Muscle of leg (tissue), 9 donors: ENCODE results near the gene CPHXL2. TPM values are rescaled to one million over a fixed set of nuclear protein-coding genes. Genes with fewer than 3 reads are reported as not detected.

Experiments used
- polyA plus RNA-seq, 8 donors: library from polyadenylated mRNA; unstranded; fragments of 120-200 nt; gene quantifications; one replicate each; pipeline versions ENCODE4 v1.2.1 to v1.2.3, GENCODE V29; 2013; ENCODE audit warnings: inconsistent platforms in 1 of 8, low replicate concordance in 1 of 8; ENCODE audit not compliant: insufficient read length in 8 of 8, insufficient read depth in 1 of 8
- total RNA-seq: library from RNA; stranded (reverse); fragments of 120-200 nt; gene quantifications from one replicate; pipeline ENCODE4 v1.2.4, GENCODE V29; 2013

Gene CPHXL2
- total and polyA plus RNA-seq, 9 donors: 0.10 to 0.15 TPM; not detected in 7

Other genes starting within 250 kb of the CPHXL2 start
- gene CFDP1, start 243.5 kb downstream of the CPHXL2 start, total RNA-seq: 83.7 TPM
- gene CFDP1, start 243.5 kb downstream of the CPHXL2 start, polyA plus RNA-seq: 100 to 1,000 TPM in 3 of 8 donors, 10 to 100 TPM in 5; 82.5 to 132 (median 93.2) TPM
- gene TMEM170A, start 212.3 kb downstream of the CPHXL2 start, total RNA-seq: 19.1 TPM
- gene TMEM170A, start 212.3 kb downstream of the CPHXL2 start, polyA plus RNA-seq: 10 to 100 TPM; 12.3 to 24.8 (median 16.4) TPM
- 5.4 TPM for gene CHST6, start 181.6 kb downstream of the CPHXL2 start, total RNA-seq
- 1 to 10 TPM; 1.6 to 6.9 (median 2.7) TPM for gene CHST6, start 181.6 kb downstream of the CPHXL2 start, polyA plus RNA-seq
- 0.22 TPM for gene CHST5, start 140.9 kb downstream of the CPHXL2 start, total RNA-seq
- 1 to 10 TPM in 1 of 8 donors, under 1 TPM in 6, not detected in 1; 0.04 to 1.1 (median 0.25) TPM for gene CHST5, start 140.9 kb downstream of the CPHXL2 start, polyA plus RNA-seq
- gene TMEM231, start 120.8 kb downstream of the CPHXL2 start, total RNA-seq: 6.3 TPM
- 1 to 10 TPM; 6.2 to 9.1 (median 8.1) TPM for gene TMEM231, start 120.8 kb downstream of the CPHXL2 start, polyA plus RNA-seq
- 122 TPM for gene GABARAPL2, start 110.6 kb downstream of the CPHXL2 start, total RNA-seq
- gene GABARAPL2, start 110.6 kb downstream of the CPHXL2 start, polyA plus RNA-seq: 100 to 1,000 TPM; 126 to 146 (median 134) TPM
- gene ADAT1, start 53.7 kb downstream of the CPHXL2 start, total RNA-seq: 23.8 TPM
- gene ADAT1, start 53.7 kb downstream of the CPHXL2 start, polyA plus RNA-seq: 10 to 100 TPM; 19.7 to 38.6 (median 29.2) TPM
- 118 TPM for gene KARS1, start 29.3 kb downstream of the CPHXL2 start, total RNA-seq
- 100 to 1,000 TPM; 112 to 127 (median 115) TPM for gene KARS1, start 29.3 kb downstream of the CPHXL2 start, polyA plus RNA-seq
- gene TERF2IP, start 29.2 kb downstream of the CPHXL2 start, total RNA-seq: 53.1 TPM
- gene TERF2IP, start 29.2 kb downstream of the CPHXL2 start, polyA plus RNA-seq: 10 to 100 TPM; 58.1 to 75.8 (median 65.0) TPM
- not detected for gene DUXB, start 24.5 kb upstream of the CPHXL2 start, total RNA-seq
- gene DUXB, start 24.5 kb upstream of the CPHXL2 start, polyA plus RNA-seq: not detected
- not detected for gene CPHXL, start 49.5 kb upstream of the CPHXL2 start, total RNA-seq
- not detected for gene CPHXL, start 49.5 kb upstream of the CPHXL2 start, polyA plus RNA-seq